Measurements from ENCODE around the gene DENND6A.

DNA sequence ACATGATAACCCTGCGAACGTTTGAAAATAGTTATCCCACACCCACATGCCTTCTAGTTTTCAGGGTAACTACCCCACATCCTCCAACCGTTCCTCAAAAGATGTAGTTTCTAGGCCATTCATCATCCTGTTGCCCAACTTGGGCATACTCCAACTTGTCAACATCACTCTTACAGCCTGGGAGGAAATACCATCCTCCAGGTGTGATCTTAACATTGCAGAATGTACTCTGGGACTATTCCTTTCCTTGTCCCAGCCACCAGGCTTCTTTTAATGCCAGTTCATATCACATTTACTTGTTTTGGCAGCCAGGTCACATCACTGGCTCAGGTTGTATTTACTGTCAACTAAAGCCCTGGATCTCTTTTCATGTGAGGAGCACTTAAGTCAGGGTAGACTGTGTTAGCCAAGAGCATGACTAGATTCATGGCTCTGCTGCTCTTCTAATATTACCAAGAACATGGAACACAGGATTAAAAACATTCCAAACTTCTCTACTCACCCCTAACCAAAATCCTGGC, 4.0 kb upstream of the DENND6A start:
- TF ChIP-seq, protein P1, sequence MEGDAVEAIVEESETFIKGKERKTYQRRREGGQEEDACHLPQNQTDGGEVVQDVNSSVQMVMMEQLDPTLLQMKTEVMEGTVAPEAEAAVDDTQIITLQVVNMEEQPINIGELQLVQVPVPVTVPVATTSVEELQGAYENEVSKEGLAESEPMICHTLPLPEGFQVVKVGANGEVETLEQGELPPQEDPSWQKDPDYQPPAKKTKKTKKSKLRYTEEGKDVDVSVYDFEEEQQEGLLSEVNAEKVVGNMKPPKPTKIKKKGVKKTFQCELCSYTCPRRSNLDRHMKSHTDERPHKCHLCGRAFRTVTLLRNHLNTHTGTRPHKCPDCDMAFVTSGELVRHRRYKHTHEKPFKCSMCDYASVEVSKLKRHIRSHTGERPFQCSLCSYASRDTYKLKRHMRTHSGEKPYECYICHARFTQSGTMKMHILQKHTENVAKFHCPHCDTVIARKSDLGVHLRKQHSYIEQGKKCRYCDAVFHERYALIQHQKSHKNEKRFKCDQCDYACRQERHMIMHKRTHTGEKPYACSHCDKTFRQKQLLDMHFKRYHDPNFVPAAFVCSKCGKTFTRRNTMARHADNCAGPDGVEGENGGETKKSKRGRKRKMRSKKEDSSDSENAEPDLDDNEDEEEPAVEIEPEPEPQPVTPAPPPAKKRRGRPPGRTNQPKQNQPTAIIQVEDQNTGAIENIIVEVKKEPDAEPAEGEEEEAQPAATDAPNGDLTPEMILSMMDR (conservative IDR thresholded peaks at IDR 0.05; ENCODE audit: low read length), result no peak
- no peak for TF ChIP-seq EZH2phosphoT487 (IDR thresholded peaks at IDR 0.05; ENCODE audit: borderline replicate concordance, low read depth, low read length)

Data from OCI-LY7 (cell line).